GM21786 (cell line): Measurements from ENCODE around the gene OR8G1.
"Not testable (repeated sequence)": the region's sequence is repeated elsewhere in the genome, so short reads cannot be mapped to it uniquely, and the experiment has no call there.

ENCODE experiments used
- ATAC-seq: cut with Tn5 transposase; IDR thresholded peaks from one replicate; pipeline ENCODE4 v1.9.1; 2021; ENCODE audit not compliant: unreplicated experiment

OR8G1 gene

GRCh38 chr11:124233376-124233775, 7.5 kb upstream of the OR8G1 start:
- no peak for ATAC-seq

DNA sequence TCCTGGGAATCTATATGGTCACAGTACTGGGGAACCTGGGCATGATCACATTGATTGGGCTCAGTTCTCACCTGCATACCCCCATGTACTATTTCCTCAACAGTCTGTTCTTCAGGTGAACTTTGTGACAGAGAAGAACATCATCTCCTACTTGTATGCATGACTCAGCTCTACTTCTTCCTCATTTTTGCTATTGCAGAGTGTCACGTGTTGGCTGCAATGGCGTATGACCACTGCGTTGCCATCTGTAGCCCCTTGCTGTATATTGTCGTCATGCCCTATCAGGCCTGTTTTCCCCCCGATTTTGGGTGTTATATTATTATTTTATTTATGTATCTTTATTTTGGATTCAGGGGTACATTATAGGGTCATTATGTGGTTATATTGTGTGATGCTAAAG, 2.4 kb upstream of the OR8G1 start:
- no peak for ATAC-seq

DNA sequence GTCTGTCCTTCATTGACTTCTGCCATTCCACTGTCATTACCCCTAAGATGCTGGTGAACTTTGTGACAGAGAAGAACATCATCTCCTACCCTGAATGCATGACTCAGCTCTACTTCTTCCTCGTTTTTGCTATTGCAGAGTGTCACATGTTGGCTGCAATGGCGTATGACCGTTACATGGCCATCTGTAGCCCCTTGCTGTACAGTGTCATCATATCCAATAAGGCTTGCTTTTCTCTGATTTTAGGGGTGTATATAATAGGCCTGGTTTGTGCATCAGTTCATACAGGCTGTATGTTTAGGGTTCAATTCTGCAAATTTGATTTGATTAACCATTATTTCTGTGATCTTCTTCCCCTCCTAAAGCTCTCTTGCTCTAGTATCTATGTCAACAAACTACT, 9.0 kb downstream of the OR8G1 start:
- ATAC-seq: not testable (repeated sequence)

DNA sequence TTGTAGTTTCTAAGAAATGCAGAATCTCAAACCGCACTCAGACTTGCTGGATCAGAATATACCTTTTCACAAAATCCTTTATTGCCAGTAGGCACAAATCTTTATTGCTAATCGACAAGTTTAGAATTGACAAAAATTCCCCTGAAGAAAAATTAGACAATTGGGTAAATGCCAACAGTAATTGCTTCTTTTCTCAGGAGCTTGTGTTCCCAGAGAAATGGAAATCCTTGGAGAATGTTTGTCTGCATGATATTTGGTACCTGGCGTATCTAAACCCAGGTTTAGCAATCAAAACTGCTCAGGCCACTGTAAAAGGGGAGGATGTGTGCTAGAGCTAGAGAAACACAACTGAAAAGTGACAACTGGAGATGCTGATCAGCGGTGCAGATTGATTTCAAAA, 15.2 kb downstream of the OR8G1 start, which contains the start of gene OR8G5:
OR8G5 (plus strand) TSS at position 301 of the 400 bp plus-strand sequence. CDS start 8,556 bp downstream, outside the sequence.
- ATAC-seq: no peak

DNA sequence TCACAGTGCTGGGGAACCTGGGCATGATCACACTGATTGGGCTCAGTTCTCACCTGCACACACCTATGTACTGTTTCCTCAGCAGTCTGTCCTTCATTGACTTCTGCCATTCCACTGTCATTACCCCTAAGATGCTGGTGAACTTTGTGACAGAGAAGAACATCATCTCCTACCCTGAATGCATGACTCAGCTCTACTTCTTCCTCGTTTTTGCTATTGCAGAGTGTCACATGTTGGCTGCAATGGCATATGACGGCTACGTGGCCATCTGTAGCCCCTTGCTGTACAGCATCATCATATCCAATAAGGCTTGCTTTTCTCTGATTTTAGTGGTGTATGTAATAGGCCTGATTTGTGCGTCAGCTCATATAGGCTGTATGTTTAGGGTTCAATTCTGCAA, 24.1 kb downstream of the OR8G1 start:
- ATAC-seq: not testable (repeated sequence)

DNA sequence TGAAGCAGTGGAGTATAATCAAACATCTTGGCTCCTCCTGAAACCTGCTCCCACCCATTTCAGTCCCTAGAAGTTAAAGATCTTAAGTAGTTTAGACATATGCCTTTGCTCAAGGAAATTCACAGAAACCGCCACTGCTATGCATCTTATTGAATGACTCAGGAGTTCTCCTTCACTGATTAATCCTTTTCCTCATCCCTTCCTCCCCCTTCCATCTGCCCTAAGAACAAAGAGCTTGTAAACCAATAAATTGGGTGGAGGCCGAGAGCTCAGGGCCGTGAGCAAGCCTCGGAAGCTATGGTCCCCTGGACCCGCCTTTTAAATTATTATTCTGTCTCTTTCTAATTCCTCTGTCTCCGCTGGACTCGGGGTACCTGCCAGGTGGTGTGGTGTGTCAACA, 30.0 kb downstream of the OR8G1 start:
- not testable (repeated sequence) for ATAC-seq

DNA sequence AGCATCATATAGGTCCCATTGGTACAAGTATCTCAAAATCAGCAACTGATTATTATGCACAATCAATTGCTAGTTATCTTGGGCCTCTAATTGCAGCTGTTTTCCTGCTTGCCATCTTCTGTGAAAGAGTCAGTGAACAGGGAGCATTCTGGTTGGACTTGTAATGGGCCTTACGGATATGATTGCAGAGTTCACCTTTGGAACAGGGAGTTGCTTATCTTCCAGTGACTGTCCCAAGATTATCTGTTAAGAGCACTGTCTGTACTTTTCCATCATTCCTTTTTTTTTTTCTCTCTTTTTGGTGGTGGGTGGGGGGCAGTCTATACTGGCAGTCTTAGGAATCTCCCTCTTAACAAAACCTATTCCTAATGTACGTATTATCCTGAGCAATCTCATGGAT, 33.1 kb downstream of the OR8G1 start:
- ATAC-seq: no peak

- no peak for ATAC-seq
Observed at GRCh38 chr11:124276081-124276480, 35.2 kb downstream of the OR8G1 start.

DNA sequence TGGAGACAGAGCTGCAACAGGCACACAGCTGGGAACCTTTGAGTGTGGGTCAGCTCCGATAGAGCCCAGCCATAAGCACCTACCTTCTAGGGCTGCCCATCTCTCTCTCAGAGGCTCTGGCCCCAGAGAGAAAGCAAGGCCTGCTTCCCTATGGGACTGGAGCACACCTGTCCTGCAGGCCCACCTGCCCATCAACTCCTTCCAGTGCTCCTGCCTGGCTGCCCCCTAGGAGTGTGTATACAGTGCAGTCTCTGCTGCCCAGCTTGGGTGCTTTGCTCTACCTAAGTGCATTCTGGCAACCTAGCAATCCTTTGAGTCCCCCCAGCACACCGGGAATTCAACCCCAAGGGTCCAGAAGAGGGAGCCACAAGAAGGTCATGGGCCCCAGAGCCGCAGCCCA, 36.3 kb downstream of the OR8G1 start:
- no peak for ATAC-seq

DNA sequence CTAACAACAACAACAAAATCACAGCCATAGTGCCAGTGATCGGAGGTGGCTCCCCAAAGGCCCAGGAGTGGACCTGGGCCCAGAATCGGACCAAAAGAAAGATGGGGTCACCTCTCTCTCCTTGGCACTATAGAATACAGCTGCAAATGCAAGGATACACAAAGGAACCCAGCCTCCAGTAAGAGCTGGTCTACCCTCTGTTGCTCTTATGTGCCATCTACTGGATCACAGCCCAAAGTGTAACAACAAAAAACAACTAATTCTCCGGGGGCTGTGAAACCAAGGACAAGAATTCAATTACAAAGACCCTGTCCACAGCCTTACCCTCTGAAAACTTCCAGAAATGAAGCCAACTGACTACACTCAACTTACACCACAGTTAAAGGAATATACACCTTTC, 36.9 kb downstream of the OR8G1 start:
- no peak for ATAC-seq

- ATAC-seq: no peak
Observed at GRCh38 chr11:124278261-124278660, 37.4 kb downstream of the OR8G1 start.

- ATAC-seq: no peak
Observed at GRCh38 chr11:124285610-124286344, 44.9 kb downstream of the OR8G1 start.

DNA sequence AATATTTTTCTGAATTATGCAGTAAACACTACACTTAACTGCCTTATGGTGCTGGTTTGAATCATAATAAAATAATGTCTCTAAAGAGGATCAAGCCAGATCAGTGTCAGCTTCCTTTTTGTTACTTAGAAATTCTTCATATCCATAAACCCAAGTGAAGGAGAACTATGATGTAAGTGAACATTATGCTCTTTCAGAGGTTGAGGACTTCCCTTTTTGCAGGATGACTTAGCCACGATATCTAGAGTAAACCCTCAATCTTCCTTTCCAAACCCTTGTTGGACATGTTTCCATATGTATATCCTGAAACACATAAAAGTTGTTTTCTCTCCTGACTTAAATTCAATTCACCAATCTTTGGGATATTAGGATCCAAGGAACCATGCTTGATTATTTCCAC, 53.8 kb downstream of the OR8G1 start:
- no peak for ATAC-seq

DNA sequence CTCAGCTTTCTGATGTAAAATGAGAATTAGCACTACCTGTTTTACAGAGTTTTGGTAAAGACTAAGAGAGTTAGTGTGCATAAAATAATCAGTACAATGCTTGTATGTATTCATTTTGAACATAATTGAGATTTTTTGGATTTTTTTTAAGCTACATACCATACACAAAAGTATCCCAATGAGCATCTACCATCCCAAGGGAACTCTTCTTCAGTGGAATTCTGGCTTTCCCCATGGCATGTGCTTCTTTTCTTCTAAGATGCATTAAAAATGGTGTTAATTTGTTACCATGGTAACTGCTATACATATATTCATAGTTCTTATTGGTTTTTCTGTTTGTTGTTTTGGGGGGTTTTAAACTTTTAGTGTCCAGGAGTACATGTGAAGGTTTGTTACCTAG, 55.1 kb downstream of the OR8G1 start:
- ATAC-seq: no peak

DNA sequence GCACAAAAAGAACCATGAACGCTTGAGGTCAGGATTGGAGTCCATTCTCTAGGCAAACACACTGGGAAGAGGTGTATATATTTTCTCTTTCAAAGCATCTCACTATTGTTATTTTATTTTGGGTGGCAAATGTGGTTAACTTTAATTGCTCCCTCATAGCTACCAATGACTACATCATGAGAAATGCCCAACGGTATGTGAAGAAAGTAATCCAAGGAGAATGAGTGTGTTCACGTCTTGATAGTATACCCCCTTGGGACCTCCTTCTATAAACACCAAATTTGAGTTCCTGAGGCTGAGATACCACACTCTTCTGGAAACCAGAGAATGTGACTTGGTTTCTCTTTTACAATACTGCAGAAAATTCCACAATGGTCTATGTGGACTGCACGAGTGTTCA, 57.0 kb downstream of the OR8G1 start:
- no peak for ATAC-seq

- no peak for ATAC-seq
Observed at GRCh38 chr11:124301548-124301947, 60.7 kb downstream of the OR8G1 start.

DNA sequence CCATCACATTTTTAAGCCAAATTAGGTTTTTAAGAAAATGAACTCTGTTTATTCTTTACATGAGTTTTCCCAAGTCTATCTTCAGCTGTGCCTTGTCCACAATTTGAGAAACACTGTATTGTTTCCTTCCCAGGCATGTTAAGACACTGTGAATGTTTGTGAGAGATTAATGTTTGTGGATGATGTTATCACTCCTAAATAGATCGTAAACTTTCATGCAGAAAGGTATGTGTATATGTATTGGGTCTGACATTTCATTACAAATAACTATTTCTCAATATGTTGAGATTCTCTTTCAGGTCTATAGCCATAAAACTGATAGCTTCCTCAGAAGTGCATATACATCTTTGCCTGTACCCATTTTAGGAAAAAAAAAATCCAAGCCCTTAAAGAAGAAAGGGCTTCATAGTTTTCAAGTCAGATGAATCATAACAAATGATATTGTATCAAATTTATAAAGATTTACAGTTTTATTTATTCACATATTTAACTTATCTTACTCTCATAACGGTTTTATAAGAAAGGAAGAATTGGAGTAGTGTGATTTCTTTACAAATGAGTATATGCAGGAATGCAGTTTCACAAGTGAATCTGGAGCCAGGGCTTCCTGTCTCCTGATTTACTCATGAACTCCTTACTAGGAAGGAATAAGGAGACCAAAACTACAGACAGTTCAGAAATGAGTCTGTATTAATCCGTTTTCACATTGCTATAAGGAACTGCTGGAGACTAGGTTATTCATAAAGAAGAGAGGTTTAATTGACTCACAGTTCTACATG, 61.6 kb downstream of the OR8G1 start:
- no peak for ATAC-seq
